ENCODE data around the gene TEN1. TPM values are rescaled to one million over a fixed set of nuclear protein-coding genes. Genes with fewer than 3 reads are reported as not detected.
"Not testable (repeated sequence)": the region's sequence is repeated elsewhere in the genome, so short reads cannot be mapped to it uniquely, and the experiment has no call there.

The TEN1 gene
- total RNA-seq, 1 donor from 2014 or later, result 13.4 TPM

DNA sequence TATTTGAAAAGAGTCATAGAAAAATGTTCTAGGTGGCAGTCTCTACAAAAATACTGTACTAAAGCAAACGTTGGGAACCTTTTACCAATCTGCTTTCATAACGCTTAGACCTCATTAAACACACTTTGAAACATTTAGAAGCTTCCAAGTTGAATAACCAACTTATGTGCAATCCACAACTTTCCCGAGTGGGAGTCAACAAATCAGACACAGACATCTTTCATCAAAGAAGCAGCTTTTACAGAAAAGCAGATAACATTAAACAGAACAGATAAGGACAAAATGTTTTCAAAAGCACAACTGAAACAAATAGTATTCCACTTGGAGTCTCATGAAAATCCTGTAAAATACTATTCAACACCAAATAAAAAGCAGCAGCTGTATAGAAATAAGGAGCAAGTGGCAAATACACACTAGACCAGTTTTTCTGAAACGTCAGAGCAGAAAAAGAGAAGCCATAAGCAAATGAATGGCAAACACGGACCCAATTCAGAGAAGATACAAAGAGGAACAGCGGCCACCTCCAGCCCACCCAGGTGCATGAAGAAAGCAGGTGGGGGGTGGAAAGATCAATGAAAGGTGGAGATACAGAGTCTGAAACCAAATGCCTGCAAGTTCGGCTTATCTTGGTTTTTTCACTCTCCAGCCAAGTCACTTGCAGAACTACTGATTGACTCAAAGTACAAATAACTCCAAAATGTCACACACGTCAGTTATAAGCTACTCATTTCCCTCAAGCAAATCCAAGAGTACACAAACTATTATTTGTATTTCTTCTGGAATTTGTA, 19.8 kb upstream of the TEN1 start:
- Mint-ChIP-seq H3K4me1 (ENCODE audit: low read depth) (no peaks in the 10 kb centered on the region), H3K4me3 (ENCODE audit: low read depth) (no peak overlapping the region), H3K27me3 (ENCODE audit: low read depth) (no peaks in the 10 kb centered on the region), H3K36me3 (ENCODE audit: low read depth) (peaks cover 24% of the 10 kb centered on the region), H3K9me3 (no peaks in the 10 kb centered on the region), H3K27ac (no peak overlapping the region)
- intact Hi-C loops (cut with micrococcal nuclease), result no loop called here
- no peak for DNase-seq (ENCODE audit: low spot score)

DNA sequence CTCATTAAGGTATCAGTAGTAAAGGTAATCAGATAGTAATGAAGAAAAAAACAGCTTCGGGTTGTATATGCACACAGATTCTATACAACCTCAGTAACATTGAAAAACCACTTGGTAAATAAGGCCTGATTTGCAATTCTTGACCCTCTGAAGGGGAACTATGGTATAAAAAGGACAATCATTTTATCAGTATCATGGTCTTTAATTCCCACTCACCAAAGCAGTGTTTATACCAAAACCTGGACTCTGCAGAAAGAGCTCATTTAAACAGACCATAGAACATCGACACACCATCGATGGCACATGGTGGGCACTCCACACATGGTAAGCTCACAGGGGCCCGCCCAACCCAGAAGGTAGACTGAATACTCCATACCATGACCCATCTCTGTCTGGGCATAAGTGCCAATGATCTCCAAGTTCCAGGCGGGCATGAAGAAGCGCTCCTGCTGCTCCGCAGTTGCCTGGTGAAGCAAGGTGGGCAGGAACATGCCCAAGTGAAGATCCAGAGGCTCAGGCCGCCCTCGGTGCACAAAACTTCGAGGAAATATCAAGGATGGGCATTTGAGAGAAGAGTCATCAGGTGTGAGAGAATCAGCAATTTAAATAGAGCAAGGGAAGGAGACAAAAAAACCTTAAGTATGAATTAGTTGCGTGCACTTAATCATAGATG, 19.1 kb upstream of the TEN1 start:
- Mint-ChIP-seq H3K27ac (no peak overlapping the region), H3K4me3 (ENCODE audit: low read depth) (no peak overlapping the region), H3K4me1 (ENCODE audit: low read depth) (no peaks in the 10 kb centered on the region), H3K27me3 (ENCODE audit: low read depth) (no peaks in the 10 kb centered on the region), H3K9me3 (no peaks in the 10 kb centered on the region), H3K36me3 (ENCODE audit: low read depth) (peaks cover 20% of the 10 kb centered on the region)
- no peak for DNase-seq (ENCODE audit: low spot score)
- intact Hi-C loops (cut with micrococcal nuclease), result no loop called here

DNA sequence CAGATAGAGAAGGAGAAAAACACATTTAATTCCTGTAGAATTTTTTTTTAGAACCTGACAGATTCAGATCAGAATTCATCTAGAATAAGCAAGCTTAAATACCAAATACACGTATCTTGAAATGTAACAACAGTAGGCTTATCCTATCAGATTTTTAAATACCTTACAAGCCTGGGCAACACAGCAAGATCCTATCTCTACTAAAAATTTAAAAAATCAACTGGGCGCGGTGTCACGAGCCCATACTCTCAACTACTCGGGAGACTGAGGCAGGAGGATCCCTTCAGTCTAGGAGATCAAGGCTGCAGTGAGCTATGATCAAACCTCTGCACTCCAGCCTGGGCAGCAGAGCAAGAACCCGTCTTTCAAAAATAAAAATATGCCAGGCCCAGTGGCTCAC, 13.6 kb upstream of the TEN1 start:
- Mint-ChIP-seq H3K27ac (no peak overlapping the region), H3K36me3 (ENCODE audit: low read depth) (peaks cover 6% of the 10 kb centered on the region), H3K9me3 (no peaks in the 10 kb centered on the region), H3K27me3 (ENCODE audit: low read depth) (no peaks in the 10 kb centered on the region), H3K4me1 (ENCODE audit: low read depth) (peaks cover 2% of the 10 kb centered on the region), H3K4me3 (ENCODE audit: low read depth) (no peak overlapping the region)
- no peak for DNase-seq (ENCODE audit: low spot score)
- intact Hi-C loops (cut with micrococcal nuclease), result no loop called here

DNA sequence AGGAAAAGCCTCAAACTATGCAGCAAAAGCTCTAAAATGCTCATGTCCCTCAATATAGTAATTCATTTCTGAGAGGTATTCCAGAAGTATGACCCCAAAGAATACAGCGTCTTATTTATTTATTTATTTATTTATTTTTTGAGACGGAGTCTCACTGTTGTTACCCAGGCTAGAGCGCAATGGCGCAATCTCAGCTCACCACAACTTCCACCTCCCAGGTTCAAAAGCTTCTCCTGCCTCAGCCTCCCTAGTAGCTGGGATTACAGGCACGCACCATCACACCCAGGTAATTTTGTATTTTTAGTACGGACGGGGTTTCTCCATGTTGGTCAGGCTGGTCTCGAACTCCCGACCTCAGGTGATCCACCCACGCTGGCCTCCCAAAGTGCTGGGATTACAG, 10.0 kb upstream of the TEN1 start:
- DNase-seq (ENCODE audit: low spot score); H3K4me3 Mint-ChIP-seq (ENCODE audit: low read depth); H3K27ac Mint-ChIP-seq; H3K4me1 Mint-ChIP-seq (ENCODE audit: low read depth); H3K9me3 Mint-ChIP-seq; intact Hi-C loops (cut with micrococcal nuclease); H3K27me3 Mint-ChIP-seq (ENCODE audit: low read depth): not testable (repeated sequence)
- H3K36me3 Mint-ChIP-seq (ENCODE audit: low read depth), result peaks cover 17% of the 10 kb centered on the region

DNA sequence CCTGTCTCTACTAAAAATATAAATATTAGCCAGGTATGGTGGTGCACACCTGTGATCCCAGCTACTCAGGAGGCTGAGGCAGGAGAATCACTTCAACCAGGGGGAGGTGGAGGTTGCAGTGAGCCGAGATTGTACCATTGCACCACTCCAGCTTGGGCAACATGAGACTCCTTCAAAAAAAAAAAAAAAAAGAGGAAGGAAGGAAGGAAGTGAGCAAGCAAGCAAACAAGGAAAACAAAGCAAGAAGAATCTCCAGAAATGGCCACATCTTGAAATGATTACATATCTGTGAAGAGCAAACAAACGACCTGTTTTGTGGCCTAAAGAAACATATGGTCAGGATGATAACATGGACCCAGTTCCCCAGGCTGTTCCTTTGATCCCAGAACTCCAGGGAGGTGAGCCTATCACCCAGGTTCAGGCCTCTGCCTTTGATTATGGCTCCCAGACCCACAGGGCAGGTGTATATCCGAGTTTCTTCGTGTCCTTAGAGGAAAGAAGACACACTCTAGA, 9.0 kb upstream of the TEN1 start:
- H3K4me1 Mint-ChIP-seq (ENCODE audit: low read depth), result peaks cover 4% of the 10 kb centered on the region
- no peak overlapping the region for H3K4me3 Mint-ChIP-seq (ENCODE audit: low read depth)
- no peak overlapping the region for H3K27ac Mint-ChIP-seq
- H3K27me3 Mint-ChIP-seq (ENCODE audit: low read depth), result no peaks in the 10 kb centered on the region
- peaks cover 22% of the 10 kb centered on the region for H3K36me3 Mint-ChIP-seq (ENCODE audit: low read depth)
- intact Hi-C loops (cut with micrococcal nuclease), result no loop called here
- H3K9me3 Mint-ChIP-seq, result no peaks in the 10 kb centered on the region
- DNase-seq (ENCODE audit: low spot score), result no peak

DNA sequence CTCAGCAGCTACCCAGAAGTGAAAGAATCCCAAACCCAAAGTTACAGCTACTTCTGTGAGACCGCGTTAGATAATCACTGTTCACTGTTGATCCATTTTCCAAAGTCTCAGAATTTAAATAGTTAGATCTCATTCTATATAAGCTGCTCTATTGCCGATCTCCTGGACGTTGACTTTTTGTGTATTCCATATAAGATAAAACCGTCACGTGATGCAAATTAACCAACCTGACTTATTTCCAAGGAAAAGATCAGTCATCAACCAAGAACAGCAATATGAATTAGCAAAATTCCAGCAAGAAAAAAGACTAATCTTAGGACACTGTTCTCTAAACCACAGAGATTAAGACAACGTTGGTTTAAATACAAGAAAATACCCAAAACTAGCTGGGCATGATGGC, 8.4 kb upstream of the TEN1 start:
- Mint-ChIP-seq H3K4me3 (ENCODE audit: low read depth) (no peak overlapping the region), H3K4me1 (ENCODE audit: low read depth) (peaks cover 5% of the 10 kb centered on the region), H3K27ac (no peak overlapping the region), H3K36me3 (ENCODE audit: low read depth) (peaks cover 22% of the 10 kb centered on the region), H3K27me3 (ENCODE audit: low read depth) (no peaks in the 10 kb centered on the region), H3K9me3 (no peaks in the 10 kb centered on the region)
- intact Hi-C loops (cut with micrococcal nuclease), result no loop called here
- no peak for DNase-seq (ENCODE audit: low spot score)

DNA sequence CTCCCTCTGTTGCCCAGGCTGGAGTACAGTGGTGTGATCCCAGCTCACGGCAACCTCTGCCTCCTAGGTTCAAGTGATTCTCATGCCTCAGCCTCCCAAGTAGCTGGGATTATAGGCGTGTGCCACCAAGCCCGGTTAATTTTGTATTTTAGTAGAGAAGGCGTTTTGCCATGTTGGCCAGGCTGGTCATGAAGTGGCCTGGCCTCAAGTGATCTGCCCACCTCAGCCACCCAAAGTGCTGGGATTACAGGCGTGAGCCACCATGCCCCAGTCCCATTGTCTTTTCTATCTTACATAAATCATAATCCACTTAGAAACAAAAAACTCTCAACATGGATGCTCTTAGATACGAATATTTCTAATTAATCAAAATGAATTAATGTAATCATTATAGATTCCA, 3.9 kb upstream of the TEN1 start:
- intact Hi-C loops (cut with micrococcal nuclease); H3K9me3 Mint-ChIP-seq; DNase-seq (ENCODE audit: low spot score); H3K4me3 Mint-ChIP-seq (ENCODE audit: low read depth); H3K27ac Mint-ChIP-seq; H3K27me3 Mint-ChIP-seq (ENCODE audit: low read depth): not testable (repeated sequence)
- Mint-ChIP-seq H3K4me1 (ENCODE audit: low read depth) (peaks cover 20% of the 10 kb centered on the region), H3K36me3 (ENCODE audit: low read depth) (peaks cover 36% of the 10 kb centered on the region)

DNA sequence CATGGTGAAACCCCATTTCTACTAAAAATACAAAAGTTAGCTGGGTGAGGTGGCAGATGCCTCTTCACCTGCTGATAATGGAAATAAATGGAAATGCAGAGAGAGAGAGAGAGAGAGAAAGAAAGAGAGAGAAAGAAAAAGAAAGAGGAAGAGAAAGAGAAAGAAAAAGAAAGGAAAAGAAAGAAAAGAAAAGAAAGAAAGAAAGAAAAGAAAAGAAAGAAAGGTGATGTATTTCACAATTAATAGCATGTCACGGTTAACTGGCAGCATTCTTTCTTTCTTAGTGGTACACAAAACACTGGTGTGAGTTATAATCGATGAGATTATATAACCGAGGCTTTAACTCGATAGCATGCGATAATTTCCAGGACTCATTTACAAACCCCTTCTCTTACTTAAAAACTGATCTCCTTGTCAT, 3.3 kb upstream of the TEN1 start:
- no peaks in the 10 kb centered on the region for H3K27me3 Mint-ChIP-seq (ENCODE audit: low read depth)

DNA sequence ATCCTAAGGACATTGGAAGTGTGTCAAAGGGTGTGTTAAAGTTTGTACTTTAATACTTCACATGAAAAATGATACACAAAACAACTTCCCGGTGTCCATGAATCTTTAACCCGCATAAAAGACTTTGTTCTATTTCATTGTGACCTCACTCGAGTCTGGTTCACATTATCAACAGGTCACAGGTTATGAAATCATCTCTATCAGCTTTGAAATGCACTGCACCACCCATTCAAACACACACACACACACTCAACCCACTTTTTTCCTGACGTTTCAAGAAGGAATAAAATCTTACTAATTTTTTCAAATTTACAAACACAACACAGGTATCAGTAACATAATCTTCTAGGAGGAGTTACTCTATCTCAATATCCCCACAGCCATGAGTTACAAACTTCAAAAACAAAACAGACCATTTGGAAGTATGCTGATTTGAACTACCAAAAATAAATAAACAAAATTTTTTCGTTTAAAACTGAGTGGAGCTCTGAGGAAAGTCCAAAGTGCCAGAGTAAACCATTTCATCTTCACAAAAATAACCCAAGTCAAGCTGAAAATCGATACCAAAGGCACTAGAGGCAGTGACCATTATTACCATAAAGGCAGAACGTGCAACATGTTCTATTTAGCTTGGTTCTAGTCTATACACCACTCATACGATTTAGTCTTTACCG, 2.7 kb upstream of the TEN1 start:
- Mint-ChIP-seq H3K27ac (no peak overlapping the region), H3K36me3 (ENCODE audit: low read depth) (peaks cover 32% of the 10 kb centered on the region), H3K27me3 (ENCODE audit: low read depth) (no peaks in the 10 kb centered on the region), H3K4me3 (ENCODE audit: low read depth) (no peak overlapping the region), H3K9me3 (no peaks in the 10 kb centered on the region), H3K4me1 (ENCODE audit: low read depth) (peaks cover 22% of the 10 kb centered on the region)
- no peak for DNase-seq (ENCODE audit: low spot score)
- intact Hi-C loops (cut with micrococcal nuclease), result no loop called here

More for the DNA sequence above, 3.3 kb upstream of the TEN1 start:
- no peak overlapping the region for H3K27ac Mint-ChIP-seq
- H3K4me3 Mint-ChIP-seq (ENCODE audit: low read depth), result no peak overlapping the region
- intact Hi-C loops (cut with micrococcal nuclease), result no loop called here
- no peak for DNase-seq (ENCODE audit: low spot score)
- peaks cover 32% of the 10 kb centered on the region for H3K36me3 Mint-ChIP-seq (ENCODE audit: low read depth)
- H3K4me1 Mint-ChIP-seq (ENCODE audit: low read depth), result peaks cover 21% of the 10 kb centered on the region
- no peaks in the 10 kb centered on the region for H3K9me3 Mint-ChIP-seq

DNA sequence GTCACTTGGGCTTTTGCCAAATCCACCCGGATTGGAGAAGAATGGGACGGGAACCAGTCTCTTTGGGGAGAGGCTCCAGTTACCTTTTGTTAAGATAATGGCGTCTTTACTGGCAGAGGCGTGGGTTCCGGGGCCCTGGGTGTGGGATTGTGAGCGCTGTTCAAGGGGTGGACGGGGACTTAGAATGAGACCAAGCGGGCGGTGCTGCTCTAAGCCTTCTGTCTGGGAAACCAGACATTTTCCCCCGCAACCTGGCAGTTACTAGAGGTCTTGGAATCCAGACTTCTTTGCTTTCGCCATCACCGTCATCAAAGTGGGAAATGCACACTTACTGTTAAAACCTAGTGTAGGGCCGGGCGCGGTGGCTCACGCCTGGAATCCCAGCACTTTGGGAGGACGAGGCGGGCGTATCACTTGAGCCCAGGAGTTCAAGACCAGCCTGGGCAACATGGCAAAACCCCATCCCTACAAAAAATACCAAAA, 706 bp downstream of the TEN1 start:
- Mint-ChIP-seq H3K9me3 (no peaks in the 10 kb centered on the region), H3K4me1 (ENCODE audit: low read depth) (peaks cover 22% of the 10 kb centered on the region), H3K4me3 (ENCODE audit: low read depth) (peak overlapping the region; percentile 96), H3K27me3 (ENCODE audit: low read depth) (no peaks in the 10 kb centered on the region), H3K36me3 (ENCODE audit: low read depth) (peaks cover 17% of the 10 kb centered on the region), H3K27ac (peak overlapping the region; percentile 100)
- intact Hi-C loops (cut with micrococcal nuclease), result loop anchor here (2.0 kb wide), 3 partner anchors 17 to 75 kb away; partner anchors contain the start of genes FBF1 and MRPL38
- no peak for DNase-seq (ENCODE audit: low spot score)

DNA sequence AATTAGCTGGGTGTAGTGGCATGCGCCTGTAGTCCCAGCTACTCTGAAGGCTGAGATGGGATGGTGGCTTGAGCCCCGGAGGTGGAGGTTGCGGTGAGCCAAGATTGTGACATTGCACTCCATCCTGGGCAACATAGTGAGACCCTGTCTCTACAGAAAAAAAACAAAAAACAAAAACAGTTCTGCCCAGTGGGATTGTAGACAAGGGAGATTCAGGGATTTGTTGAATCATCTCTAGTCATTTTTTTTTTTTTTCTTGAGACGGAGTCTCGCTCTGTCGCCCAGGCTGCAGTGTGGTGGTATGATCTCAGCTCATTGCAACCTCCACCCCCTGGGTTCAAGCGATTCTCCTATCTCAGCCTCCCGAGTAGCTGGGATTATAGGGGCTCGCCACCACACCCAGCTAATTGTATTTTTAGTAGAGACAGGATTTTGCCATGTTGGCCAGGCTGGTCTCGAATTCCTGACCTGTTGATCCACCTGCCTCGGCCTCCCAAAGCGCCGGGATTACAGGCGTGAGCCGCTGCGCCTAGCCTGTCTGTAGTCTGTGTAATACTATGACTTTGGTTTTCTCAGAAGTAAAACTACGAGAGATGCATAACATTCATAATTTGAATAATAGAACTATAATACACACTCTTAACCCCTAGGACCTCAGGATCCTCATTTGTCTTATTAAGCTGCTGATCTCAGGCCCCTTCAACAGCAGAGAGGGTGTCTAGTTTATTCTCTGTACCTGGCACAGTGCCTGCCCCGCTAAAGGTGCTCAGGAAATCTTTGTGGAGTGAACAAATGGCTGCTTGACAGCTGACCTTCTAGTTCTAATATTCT, 1.4 kb downstream of the TEN1 start:
- intact Hi-C loops (cut with micrococcal nuclease), result no loop called here
- H3K36me3 Mint-ChIP-seq (ENCODE audit: low read depth), result peaks cover 17% of the 10 kb centered on the region
- H3K27ac Mint-ChIP-seq, result peak overlapping the region; percentile 100
- peak overlapping the region; percentile 96 for H3K4me3 Mint-ChIP-seq (ENCODE audit: low read depth)
- H3K27me3 Mint-ChIP-seq (ENCODE audit: low read depth), result no peaks in the 10 kb centered on the region
- DNase-seq (ENCODE audit: low spot score), result no peak
- peaks cover 22% of the 10 kb centered on the region for H3K4me1 Mint-ChIP-seq (ENCODE audit: low read depth)
- no peaks in the 10 kb centered on the region for H3K9me3 Mint-ChIP-seq

DNA sequence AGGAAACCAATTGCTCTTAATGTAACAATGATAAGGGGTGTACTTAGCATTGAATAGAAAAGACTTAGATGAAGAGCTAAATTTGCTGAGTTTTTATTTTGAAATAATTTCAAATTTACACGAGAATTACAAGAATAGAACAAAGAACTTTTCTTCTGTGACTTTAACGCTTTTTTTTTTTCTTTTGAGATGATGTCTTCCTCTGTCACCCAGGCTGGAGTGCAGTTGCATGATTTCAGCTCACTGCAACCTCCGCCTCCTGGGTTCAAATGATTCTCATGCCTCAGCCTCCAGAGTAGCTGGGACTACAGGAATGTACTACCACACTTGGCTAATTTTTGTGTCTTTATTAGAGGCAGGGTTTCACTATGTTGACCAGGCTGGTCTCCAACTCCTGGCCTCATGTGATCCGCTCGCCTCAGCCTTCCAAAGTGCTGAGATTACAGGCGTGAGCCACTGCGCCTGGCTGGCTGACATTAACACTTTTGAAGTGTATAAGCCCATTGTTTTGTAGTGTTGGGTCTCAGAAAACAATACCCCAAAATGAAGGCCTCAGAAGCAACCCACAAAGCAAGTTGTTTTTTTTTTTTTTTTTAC, 2.1 kb downstream of the TEN1 start:
- H3K36me3 Mint-ChIP-seq (ENCODE audit: low read depth), result peaks cover 15% of the 10 kb centered on the region
- no peak for DNase-seq (ENCODE audit: low spot score)
- H3K27me3 Mint-ChIP-seq (ENCODE audit: low read depth), result no peaks in the 10 kb centered on the region
- H3K4me3 Mint-ChIP-seq (ENCODE audit: low read depth), result peak overlapping the region; percentile 96
- peaks cover 19% of the 10 kb centered on the region for H3K4me1 Mint-ChIP-seq (ENCODE audit: low read depth)
- H3K9me3 Mint-ChIP-seq, result no peaks in the 10 kb centered on the region
- intact Hi-C loops (cut with micrococcal nuclease), result no loop called here
- peak overlapping the region; percentile 53 for H3K27ac Mint-ChIP-seq

Measured in activated T-helper 2 cell treated with anti-CD3 and anti-CD28 coated beads, Interferon-gamma antibody, Interleukin-2, Interleukin-4, amounts not matched to agents 10 μg/mL and 5 μg/mL and 100 μg/mL, durations not matched to agents 14 hours and 24 hours and 36 hours (primary cell).